Measurements from ENCODE around the gene ANKRD60.

- TF ChIP-seq, protein P1, sequence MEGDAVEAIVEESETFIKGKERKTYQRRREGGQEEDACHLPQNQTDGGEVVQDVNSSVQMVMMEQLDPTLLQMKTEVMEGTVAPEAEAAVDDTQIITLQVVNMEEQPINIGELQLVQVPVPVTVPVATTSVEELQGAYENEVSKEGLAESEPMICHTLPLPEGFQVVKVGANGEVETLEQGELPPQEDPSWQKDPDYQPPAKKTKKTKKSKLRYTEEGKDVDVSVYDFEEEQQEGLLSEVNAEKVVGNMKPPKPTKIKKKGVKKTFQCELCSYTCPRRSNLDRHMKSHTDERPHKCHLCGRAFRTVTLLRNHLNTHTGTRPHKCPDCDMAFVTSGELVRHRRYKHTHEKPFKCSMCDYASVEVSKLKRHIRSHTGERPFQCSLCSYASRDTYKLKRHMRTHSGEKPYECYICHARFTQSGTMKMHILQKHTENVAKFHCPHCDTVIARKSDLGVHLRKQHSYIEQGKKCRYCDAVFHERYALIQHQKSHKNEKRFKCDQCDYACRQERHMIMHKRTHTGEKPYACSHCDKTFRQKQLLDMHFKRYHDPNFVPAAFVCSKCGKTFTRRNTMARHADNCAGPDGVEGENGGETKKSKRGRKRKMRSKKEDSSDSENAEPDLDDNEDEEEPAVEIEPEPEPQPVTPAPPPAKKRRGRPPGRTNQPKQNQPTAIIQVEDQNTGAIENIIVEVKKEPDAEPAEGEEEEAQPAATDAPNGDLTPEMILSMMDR (IDR thresholded peaks at IDR 0.05) = no peak
- TF ChIP-seq POLR2AphosphoS5 (IDR thresholded peaks at IDR 0.05) = no peak
These were observed 56.5 kb downstream of the ANKRD60 start for GRCh38 chr20:58171796-58172425.
